GM11168 (cell line): ENCODE data around the gene CPNE4.
"Not testable (repeated sequence)": the region's sequence is repeated elsewhere in the genome, so short reads cannot be mapped to it uniquely, and the experiment has no call there.

ENCODE experiments used
- in situ Hi-C: fragments of 300-500 bp; cut with MboI; formaldehyde crosslinking; loops from one replicate; pipeline ENCODE4 v1.12.0; 2022; ENCODE audit warnings: low sequenced_read_pairs; ENCODE audit not compliant: unreplicated experiment

CPNE4 gene

DNA sequence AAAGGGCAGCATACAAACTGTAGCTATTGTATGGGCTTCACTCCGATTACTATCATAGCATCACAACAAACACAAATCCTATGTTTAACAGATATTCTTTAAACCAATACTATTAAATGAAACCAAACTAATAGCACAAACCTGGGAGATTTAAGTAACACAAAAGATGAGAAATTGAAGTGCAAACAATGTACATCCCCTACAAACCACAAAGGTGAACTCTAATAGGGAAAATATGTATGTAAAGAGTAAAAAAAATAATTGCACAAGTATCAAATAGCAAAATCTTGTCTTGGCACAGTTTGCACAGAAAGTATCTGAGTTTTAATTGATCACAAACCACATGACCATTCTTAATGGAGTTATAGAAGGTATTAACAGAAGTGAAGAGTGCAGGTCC, 138.5 kb downstream of the CPNE4 start:
- in situ Hi-C loops = no loop called here

DNA sequence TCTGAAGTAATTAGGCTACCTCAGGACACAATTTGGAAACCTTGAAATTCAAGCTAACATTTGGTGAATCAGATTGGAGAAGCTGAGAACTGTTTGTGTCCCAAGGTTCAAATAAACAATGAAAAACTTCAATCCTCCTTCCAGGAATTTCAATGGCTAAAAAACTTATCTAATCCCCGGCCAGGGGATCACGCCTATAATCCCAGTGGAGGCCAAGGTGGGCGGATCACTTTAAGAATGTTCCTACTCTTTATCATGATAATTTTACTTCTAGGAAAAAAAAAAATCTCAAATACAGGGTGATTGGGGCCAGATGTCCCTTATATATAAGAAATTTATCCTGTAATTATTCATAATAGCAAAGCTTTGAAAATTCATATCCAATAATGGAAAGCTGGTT, 139.0 kb downstream of the CPNE4 start:
- in situ Hi-C loops = no loop called here

DNA sequence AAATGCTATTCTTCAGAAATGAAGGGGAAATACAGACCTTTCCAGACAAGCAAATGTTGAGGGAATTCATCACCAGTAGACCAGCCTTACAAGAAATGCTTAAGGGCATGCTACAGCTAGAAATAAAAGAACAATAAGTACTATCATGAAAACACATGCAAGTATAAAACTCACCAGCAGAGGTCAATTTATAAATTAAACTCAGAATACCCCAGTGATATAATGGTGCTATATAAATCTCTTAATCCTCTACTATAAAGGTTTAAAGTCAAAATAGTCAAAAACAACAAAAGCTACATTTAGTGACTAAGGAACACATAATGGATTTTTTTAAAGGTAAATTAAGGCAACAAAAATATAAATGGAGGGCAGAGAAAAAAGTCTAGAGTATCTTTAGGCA, 142.5 kb downstream of the CPNE4 start:
- in situ Hi-C loops = no loop called here

- in situ Hi-C loops = not testable (repeated sequence)
These were observed 148.9 kb downstream of the CPNE4 start for GRCh38 chr3:131885871-131886270.

GRCh38 chr3:131883711-131884407, 151.0 kb downstream of the CPNE4 start:
- in situ Hi-C loops = no loop called here

DNA sequence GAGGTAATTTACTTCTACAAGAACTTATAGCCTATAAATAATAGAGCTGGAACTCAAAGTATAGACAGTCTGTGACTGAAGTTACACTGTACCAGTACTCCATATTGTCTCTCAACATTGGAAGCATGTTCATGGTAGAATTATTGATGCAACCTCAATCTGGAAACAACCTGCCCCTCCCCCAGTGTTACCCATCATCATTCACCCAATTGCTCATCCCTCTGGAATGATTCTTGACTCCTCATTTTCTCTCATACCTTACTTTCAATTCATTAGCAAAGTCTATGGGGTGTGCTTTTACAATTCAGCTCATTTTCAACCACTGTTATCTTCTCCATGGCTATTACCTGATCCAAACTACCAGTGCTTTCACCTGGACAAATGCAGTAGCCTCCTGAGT, 151.7 kb downstream of the CPNE4 start:
- in situ Hi-C loops = no loop called here

DNA sequence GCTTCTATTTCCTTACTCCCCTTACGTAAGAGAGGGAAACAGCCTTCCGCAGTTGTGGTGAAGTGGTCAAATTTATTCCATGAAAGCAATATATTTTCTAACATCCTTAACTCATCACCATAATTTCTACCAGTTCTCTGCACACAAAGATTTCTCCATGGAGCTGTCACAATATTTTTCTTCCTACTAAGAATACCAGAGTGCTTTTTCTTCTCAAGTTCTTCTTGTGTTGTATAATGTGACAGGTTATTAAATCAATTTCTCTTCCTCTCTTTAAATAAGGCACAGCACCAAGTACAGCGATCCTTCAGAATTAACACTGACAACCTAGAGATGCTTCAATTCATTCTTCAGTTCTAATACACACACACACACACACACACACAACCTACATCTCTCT, 153.0 kb downstream of the CPNE4 start:
- in situ Hi-C loops = no loop called here

DNA sequence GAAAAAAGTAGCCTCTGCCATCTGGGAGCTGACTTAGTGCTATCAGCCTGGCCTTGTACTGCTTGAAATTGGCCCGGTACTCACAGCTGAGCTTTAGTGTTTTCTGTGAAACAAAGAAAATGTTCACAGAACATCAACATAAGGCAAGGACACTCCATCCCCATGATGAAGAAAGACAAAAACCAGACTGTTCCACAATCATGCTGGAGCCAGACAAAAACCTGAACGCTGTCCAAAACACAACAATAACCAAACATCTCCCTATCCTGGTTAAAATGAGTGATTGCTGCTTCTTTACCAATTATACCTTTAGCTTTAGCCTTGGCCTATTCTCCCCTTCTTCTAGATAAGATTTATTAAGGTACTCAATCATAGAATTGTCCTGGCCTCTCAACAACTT, 153.9 kb downstream of the CPNE4 start:
- in situ Hi-C loops = no loop called here

DNA sequence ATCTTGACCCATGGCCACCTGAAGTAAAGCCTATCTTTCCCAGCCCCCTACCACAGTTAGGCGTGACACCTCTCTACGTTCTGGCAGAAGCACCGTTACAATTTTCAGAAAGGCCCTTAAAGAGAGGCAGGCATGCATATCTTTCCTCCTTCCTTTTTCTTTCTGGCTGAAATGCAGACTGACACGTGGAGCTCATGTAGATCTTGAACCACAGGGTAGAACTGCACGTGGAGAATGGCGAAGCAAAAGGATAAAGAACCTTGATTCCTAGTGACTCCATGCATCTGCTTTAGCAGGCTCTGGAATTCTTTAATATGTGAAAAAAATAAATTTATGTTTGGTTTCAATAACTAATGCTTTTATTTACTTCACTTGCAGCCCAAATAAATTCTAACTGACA, 166.6 kb downstream of the CPNE4 start:
- in situ Hi-C loops = no loop called here

- in situ Hi-C loops = no loop called here
These were observed 178.6 kb downstream of the CPNE4 start for GRCh38 chr3:131856171-131856570.

GRCh38 chr3:131850223-131850622, 184.6 kb downstream of the CPNE4 start:
- in situ Hi-C loops = no loop called here

GRCh38 chr3:131849616-131850015, 185.2 kb downstream of the CPNE4 start:
- in situ Hi-C loops = no loop called here

DNA sequence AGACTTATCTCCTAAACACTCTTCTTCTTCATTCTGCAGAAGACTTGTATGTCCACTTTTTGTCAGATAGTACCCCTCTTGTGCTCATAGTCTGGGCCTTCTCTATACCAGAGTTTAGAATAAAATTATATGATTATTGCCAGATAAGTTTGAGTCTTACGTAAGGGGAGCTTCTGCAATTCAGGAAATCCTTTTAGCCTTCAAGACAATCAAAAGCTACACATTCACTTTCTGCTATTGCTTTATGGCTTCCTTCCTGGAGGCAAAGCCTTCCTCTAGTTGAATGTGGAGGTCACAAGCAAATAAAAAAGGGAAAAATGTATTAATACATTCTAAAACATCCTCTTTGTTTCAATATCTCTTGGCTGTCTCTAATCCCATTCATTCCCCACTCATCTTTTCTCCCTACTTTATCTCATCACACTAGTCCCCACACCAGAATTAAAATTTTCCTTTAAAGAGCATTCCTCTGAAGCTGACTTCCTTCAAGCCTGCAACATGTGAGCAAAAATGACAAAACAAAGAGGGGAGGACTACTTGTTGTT, 186.8 kb downstream of the CPNE4 start:
- in situ Hi-C loops = no loop called here

GRCh38 chr3:131846296-131846924, 188.4 kb downstream of the CPNE4 start:
- in situ Hi-C loops = no loop called here

- in situ Hi-C loops = no loop called here
These were observed 191.6 kb downstream of the CPNE4 start for GRCh38 chr3:131843174-131843573.

DNA sequence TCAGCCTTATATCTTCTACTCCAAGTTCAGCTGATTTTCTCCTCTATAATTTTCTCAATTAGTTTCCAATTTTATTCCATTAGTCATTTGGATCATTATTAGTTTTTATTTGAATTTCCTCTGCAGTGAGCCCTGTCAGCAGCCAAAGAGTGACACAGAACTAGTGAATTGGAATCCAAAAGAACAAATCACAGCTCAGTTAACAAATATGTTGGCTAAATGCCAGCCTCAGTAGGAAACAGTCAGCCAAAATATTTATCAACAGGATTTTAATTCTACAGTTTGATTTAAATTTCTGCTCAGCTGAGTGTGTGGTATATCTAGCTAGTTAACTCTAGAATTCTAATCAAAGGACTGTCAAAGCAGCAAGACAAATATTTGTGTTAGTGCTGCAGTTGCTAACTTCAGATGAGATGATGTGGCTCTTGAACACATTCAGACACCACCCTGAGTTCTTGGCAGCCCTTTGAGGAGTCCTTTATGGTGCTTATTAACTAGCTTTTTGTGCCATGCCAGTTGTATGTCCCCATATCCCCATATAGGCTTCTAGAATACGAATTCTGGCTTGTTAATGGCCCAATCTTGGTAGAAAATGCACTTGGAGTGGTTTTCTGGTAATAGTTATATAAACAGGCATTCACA, 194.5 kb downstream of the CPNE4 start:
- in situ Hi-C loops = no loop called here

GRCh38 chr3:131835906-131836305, 198.9 kb downstream of the CPNE4 start:
- in situ Hi-C loops = no loop called here

GRCh38 chr3:131831608-131832007, 203.2 kb downstream of the CPNE4 start:
- in situ Hi-C loops = no loop called here

DNA sequence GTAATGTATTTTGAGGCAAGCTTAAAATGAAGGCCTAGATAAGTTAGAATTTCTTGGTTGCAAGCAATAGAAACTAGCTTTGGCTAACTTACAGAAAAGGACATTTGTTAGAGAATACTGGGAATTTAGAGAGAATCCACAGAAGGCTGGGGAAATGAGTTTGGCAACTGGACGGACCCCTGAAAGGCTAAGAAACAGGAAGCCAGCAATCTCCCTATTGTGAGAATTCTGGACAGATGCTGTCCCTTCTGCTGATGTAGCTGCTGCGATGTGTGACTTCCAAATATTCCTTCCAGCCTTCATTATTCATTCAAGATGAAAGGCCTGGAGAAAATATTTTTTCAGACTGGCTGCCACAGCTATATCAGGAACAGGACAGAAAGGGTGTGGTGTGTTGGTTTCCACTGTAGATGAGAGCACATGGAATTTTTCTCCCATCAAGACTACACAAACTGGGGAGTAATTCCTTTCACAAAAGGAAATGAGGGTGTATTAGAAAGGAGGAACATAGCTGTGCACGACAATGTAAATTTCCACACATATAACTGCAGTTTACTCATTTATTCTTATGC, 213.5 kb downstream of the CPNE4 start:
- in situ Hi-C loops = no loop called here

GRCh38 chr3:131819381-131820055, 215.3 kb downstream of the CPNE4 start:
- in situ Hi-C loops = no loop called here

GRCh38 chr3:131812433-131812832, 222.4 kb downstream of the CPNE4 start:
- in situ Hi-C loops = no loop called here
